Glomerular visceral epithelial cell (primary cell): ENCODE results near the gene PRKACB.
"Not testable (repeated sequence)": the region's sequence is repeated elsewhere in the genome, so short reads cannot be mapped to it uniquely, and the experiment has no call there.

Source experiments
- DNase-seq: peaks from one replicate; pipeline ENCODE4 v3.0.0-alpha.2; 2016; ENCODE audit errors: extremely low spot score

Gene PRKACB

DNA sequence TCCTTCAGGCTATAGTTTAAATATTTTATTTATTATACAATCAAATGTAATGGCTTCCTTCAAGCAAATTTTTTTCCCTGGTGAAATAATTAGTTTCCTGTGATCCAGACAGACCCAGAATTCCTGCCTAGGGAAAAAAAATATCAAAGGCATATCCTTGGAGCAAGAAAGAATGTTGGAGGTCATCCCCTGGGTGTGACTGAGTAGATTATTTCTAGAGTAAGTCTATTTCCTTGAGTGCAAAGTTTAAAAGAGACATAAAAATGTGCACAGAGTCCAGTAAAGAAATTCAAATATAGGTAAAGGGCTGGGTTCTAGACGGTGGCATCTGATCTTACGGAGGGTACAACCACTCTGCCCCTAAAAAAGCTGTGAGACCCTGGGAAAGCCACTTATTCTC lies 125.2 kb downstream of the PRKACB start:
- DNase-seq, result no peak

DNA sequence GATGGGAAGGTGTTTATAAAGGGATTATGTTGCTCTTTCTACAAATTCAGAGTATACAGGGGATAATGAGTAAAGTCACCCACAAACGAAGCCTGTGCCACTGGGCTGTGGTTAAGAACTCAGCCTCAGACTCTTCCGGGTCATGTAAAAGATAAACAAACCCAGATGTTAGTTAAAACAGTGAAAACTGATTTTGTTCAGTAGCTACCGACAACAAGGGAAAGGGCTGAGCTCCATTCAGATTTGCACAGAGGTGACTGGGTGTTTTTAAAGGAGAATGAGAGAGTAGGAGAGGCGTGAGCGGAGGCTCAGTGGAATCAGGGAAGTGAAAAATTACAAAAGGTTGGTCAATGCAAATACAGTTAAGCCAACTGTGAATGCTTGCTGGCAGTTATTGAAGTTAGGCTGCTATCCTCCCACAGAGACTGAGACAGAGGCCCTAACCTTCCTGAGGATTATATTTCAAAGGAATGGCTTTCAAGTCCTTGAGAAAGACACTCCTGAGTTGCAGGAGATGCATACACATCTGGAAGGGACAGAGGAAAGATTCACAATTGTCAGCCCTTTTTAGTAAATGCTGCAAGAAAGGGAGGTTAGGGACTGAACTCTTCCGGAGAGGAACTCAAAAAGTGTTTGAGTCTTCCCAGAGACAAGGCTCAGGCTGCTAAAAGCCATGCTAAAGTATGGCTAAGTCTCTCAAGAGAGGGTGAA lies 127.5 kb downstream of the PRKACB start:
- DNase-seq, result no peak

GRCh38 chr1:84272401-84272800 lies 128.3 kb downstream of the PRKACB start:
- no peak for DNase-seq

DNA sequence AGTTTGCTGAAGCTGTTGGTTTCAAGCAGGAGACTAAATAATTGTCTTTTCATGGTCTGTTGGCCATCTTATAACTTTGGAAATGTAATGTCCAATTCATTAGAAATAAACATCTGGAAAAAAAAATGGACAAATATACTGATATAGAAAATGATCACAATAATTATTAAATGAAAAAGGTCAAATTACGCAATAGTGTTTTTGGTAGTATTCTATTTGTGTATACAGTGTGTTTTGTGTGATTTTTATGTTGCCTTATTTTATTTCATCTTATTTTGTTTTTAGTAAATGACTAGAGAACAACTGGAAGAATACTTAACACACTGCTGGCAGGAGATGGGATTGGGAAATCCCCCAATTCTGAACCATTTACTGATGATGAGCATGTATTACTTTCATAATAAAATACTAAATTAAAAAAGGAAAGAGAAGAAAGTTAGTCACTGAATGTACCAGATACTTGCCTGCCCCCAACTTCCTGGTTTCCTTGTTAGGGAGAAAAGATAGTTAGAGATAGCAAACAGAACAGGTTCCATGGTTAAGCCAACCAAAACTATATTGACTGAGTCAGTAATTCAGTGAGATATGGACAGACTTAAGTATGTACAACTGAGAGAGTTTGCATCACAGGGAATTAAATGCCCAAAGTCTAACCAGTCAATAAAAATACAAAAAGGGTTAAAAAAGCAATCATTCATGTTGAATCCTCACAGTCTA lies 133.4 kb downstream of the PRKACB start:
- no peak for DNase-seq

DNA sequence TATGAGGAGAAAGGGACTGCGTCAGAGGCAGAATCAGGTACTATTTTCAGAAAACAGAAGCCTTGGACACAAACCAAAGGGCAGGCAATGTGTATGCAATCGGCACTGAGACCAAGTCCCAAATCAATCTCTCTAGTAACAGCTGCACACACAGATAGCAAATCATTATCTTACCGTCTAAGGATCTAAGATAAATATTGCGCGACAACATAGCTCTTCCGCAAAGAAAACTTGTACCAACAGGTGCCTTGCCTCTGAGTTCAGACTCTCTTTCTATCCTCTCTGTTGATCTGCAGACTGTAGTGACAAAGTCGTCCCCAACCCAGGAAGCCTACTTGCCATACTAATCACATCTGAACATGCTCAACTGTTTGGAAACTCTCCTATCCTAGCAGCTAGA lies 134.8 kb downstream of the PRKACB start:
- DNase-seq, result no peak

DNA sequence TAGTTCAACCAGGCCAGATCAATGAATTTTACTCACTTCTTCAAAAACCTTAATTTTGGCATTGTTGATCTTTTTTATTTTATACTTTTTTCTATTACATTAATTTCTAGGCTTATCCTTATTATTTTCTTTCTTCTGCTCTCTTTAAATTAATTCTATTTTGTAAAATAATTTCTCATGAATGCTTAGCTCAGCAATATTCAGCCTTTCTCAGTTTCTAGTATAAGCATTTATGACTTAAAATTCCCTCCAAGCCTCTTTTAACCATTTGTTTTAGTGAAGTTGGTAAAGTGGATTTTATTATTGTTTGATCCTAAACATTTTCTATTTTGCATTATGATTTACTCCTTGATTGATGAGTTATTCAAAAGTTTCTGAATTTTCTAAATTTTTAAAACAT lies 136.8 kb downstream of the PRKACB start:
- DNase-seq, result no peak

GRCh38 chr1:84282780-84283333 lies 138.8 kb downstream of the PRKACB start:
- no peak for DNase-seq

GRCh38 chr1:84283381-84283780 lies 139.3 kb downstream of the PRKACB start:
- no peak for DNase-seq

DNA sequence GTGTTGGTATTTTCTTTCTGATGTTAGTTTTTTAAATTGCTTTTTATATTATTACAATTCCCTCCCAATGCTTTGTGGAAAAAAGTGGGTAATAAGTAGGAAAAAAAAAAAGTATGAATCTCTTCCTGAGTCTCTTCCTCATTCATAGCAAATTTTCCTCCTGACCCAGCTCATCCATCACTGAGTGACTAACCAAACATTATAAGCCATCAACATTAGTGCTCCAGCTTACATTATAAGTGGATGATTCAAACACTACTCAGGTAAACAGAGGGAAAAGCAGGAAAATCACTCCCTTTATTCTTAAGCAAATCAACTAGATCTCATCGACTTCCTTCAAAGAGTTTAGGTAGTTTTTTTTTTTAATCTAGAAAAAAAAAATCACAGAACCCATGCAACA lies 142.0 kb downstream of the PRKACB start:
- no peak for DNase-seq

DNA sequence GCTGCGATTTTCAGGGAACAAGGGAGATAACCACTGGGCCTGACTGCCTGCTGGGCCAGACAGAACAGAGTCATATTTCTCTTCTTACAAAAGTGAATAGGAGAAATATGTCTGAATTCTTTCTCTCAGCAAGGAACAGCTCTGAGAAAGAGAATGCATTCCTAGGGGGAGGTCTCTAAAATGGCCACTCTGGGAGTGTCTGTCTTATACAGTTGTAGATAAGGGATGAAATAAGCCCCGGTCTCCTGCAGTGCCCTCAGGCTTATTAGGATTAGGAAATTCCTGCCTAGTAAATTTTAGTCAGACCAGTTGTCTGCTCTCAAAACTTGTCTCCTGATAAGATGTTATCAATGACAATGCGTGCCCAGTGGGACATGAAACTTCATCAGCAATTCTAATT lies 143.3 kb downstream of the PRKACB start:
- DNase-seq, result not testable (repeated sequence)
